HG03175 (cell line): ENCODE data around the gene RPH3AL.
"Not testable (repeated sequence)": the region's sequence is repeated elsewhere in the genome, so short reads cannot be mapped to it uniquely, and the experiment has no call there.

Experiments used
- ATAC-seq: cut with Tn5 transposase; IDR thresholded peaks from one replicate; pipeline ENCODE4 v1.9.1; 2021; ENCODE audit warnings: mild to moderate bottlenecking, moderate library complexity; ENCODE audit not compliant: unreplicated experiment

Gene RPH3AL

DNA sequence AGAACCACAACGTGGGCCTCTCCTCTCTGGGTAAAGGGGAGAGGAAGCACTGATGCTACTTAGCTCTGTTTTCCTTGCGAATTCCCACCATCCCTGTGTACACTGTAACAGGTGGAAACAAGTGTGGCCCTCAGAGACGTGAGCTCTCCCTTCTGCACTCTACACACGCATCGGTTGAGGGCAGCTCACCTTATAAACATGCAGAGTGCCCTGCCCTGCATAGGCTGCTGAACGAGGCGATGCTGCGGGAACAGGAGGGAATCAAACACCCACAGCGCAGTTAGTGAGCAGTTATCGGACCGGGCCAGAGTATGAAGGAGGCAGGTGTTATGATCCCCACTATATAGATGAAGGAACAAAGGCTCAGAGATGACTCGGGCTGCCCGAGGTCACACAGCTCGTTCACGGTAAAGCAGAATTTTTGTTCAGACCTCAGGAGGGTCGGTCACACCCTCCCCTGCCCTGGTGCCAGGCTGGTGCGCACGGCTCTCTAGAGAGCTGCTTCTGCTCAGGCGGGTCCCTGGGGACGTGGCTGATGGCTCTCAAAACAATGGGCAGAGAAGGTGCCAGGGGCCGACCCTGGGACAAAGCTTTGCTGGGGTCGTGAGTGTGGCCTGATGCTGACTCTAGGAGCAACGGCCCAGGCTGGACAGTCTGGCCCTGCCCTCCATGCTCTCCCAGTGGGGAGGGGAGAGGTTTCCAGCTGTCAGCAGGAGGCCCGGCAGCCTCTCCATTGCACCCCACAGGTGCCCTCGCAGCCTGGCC, 68.5 kb downstream of the RPH3AL start:
- no peak for ATAC-seq

GRCh38 chr17:282912-283882, 69.4 kb downstream of the RPH3AL start:
- ATAC-seq: no peak

GRCh38 chr17:282000-282911, 70.4 kb downstream of the RPH3AL start:
- ATAC-seq: no peak

- ATAC-seq: no peak
These were observed 71.1 kb downstream of the RPH3AL start for GRCh38 chr17:281365-281999.

DNA sequence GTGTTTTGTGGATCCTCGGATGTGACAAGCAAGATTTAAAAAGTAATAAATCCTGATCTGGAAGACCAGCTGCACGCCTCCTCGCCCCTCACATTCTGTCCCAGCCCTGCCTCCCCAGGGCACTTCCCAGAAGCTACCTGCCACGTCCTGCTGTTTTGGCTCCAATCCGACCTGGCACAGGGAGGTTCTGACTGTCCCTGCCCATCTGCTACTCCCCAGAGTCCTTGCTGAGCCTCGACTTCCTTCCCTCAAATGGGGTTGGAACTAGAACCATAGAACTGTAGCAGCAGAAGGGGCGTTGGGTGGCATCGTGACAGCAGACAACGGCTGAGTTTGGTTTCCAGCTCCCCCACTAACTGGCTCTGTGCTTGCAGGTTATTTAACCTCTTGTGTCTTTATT, 71.7 kb downstream of the RPH3AL start:
- no peak for ATAC-seq

DNA sequence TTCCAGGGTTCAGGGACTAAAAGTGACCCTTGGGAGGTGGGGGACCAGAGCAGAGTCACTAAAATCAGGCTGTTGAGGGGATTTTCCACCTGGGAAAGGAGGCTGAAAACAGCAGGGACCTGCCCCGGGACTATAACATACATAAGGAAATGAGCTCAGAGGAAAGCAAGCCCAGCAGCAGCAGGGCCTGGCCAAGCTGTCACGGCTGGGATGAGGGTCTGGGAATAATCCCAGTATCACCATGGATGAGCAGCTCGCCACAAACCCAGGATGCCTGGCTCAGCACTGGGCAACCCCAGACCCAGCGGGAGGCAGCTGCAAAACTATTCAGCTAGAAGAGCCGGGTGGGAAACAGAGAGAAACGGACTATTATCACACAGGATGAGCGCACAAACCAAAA, 72.4 kb downstream of the RPH3AL start:
- no peak for ATAC-seq

GRCh38 chr17:279776-280175, 72.8 kb downstream of the RPH3AL start:
- ATAC-seq: no peak

GRCh38 chr17:279331-279730, 73.3 kb downstream of the RPH3AL start:
- no peak for ATAC-seq

GRCh38 chr17:278676-279059, 73.9 kb downstream of the RPH3AL start:
- no peak for ATAC-seq

DNA sequence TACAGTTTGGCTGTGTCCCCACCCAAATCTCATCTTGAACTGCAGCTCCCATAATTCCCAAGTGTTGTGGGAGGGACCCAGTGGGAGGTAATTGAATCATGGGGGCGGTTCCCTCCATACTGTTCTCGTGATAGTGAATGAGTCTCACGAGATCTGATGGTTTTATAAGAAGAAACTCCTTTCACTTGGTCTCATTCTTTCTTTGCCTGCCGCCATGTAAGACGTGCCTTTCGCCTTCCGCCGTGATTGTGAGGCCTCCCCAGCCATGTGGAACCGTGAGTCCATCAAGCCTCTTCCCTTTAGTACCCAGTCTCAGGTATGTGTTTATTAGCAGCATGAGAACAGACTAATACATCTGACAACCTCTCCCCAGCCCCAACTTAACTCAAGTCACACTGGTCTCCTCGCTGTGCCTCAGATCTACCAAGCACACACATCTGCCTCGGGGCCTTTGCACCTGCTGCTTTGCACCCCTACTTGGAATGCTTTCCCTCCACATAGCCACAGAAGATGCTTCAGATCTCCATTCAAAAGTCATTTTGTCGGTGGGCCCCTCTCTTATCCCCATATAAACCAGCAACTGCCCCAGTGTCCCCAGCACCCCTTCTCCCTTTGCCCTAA, 74.4 kb downstream of the RPH3AL start:
- no peak for ATAC-seq

GRCh38 chr17:274902-275301, 77.7 kb downstream of the RPH3AL start:
- no peak for ATAC-seq

DNA sequence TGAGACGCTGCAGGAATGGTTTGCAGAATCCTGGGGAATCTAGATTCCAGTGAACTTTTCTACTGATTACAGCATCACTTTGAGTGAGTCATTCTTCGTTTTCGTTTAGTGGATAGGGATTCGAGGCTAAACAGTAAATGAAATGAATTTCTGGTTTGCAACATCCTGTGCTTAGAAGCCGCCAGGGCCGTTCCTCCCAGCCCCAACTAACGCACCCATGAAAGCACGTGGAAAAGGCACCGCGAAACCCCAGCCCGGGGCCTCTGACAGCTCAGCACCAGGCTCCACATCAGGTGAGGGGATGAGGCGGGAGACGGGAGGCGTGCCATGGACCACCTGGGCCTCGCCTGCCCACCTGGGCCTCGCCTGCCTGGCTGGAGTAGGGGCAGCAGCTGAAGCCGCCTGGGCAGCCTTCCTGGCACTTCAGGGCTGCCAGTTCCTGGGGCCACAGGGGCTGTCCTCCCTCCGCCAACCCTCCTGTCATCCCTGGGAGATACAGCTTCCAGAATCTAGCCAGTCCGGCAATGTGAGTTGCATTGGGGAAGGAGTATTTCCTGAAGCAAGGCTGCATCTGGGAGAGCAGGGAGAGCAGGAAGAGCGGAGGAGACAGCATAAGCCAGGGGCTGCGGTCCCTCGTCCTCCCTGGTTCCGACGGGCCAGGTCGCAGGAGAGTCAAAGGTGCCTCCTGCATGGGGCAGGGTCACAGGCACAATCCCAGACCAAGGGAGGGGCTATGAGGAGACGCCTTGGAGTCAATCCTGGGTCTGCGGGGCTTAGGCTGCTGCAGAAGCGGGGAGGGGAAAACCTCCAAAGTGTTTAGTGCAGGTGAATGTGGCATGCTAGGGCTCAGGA, 78.4 kb downstream of the RPH3AL start:
- ATAC-seq: no peak

- ATAC-seq: not testable (repeated sequence)
These were observed 79.8 kb downstream of the RPH3AL start for GRCh38 chr17:272856-273255.

- ATAC-seq: not testable (repeated sequence)
These were observed 80.5 kb downstream of the RPH3AL start for GRCh38 chr17:271928-272623.

- ATAC-seq: no peak
These were observed 82.7 kb downstream of the RPH3AL start for GRCh38 chr17:269616-270514.

DNA sequence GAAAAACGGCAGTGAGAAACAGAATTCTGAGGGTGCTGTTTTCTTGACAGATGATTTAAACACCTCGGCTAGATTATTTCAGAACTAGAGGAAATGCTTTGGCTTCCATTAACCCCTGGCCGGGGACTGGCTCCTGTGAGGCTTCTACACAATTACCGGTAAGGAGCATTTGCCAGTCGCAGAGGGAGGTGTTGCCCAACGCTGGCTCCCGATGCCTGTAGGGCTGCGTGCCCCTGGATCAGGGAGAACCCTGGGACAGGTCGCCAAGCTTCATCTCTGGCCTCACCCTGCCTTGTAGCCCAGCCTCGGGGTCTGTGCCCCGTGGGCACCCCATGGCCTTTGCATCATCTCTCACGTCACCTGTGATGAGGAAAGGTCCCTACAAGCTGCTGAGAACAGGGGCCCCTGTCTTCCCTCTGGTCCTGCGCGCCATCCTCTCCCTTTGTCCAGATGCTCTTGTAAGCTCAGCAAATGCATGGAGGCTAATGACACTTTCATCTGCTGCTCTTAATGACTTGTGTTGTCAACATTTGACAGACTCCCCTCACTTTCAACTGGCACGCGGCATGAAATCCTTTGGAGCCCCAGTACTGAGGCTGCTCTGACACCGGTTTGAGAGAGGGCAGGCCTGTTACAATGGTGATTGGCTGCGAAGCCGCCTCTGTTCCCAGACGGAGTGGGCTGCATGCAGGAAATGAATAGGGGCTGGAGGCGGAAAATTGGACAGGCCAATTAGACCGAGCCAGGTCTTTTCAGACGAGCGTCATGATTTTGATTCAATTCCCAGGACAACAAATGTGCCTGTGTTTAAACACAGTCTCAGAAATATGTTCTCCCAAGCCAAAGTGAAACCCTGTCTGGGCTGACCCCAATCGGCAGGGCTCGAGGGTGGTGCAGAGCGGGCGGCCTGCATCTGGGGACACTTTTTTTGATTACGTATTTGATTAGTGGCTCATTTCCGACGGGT, 85.6 kb downstream of the RPH3AL start:
- no peak for ATAC-seq
